Vagina (tissue), 2 donors: ENCODE results near the gene GOLGA6A. TPM values are rescaled to one million over a fixed set of nuclear protein-coding genes. Genes with fewer than 3 reads are reported as not detected.
"Not testable (repeated sequence)": the region's sequence is repeated elsewhere in the genome, so short reads cannot be mapped to it uniquely, and the experiment has no call there.

Source experiments
- DNase-seq, 2 donors: peaks; one replicate each; pipeline ENCODE4 v3.0.0-alpha.2; 2017; ENCODE audit errors: extremely low spot score in 2 of 2
- H3K27ac ChIP-seq: fragments of 200-600 bp; sonication (generic); one replicate; pipeline ENCODE4 v1.5.1; 2019
- H3K27me3 ChIP-seq: fragments of 200-600 bp; sonication (generic); one replicate; pipeline ENCODE4 v1.5.1; 2019
- H3K36me3 ChIP-seq, 2 donors: fragments of 200-600 bp; sonication (generic); one replicate each; pipeline ENCODE4 v1.5.1; 2017 to 2019
- H3K4me1 ChIP-seq: fragments of 200-600 bp; sonication (generic); one replicate; pipeline ENCODE4 v1.5.1; 2019
- H3K4me3 ChIP-seq, 2 donors: fragments of 200-600 bp; sonication (generic); 1 replicate in 1 of 2; 2 replicates in 1 of 2; pipeline ENCODE4 v1.5.1; 2016 to 2019
- H3K9me3 ChIP-seq: fragments of 200-600 bp; sonication (generic); one replicate; pipeline ENCODE4 v1.5.1; 2019
- CTCF ChIP-seq, 3 experiments: fragments of 450-650 bp in 2 of 3; fragments of 200-600 bp in 1 of 3; sonication (generic) in 1 of 3; IDR thresholded peaks; one replicate each; pipeline ENCODE4 v1.5.1; 2017 to 2019; ENCODE audit warnings: antibody characterized with exemption in 3 of 3, mild to moderate bottlenecking in 2 of 3, moderate library complexity in 2 of 3
- POLR2A ChIP-seq, 2 donors: fragments of 450-650 bp; IDR thresholded peaks; one replicate each; pipeline ENCODE4 v1.6.1; 2017; ENCODE audit warnings: antibody characterized with exemption in 2 of 2, mild to moderate bottlenecking in 2 of 2, moderate library complexity in 2 of 2
- POLR2AphosphoS5 ChIP-seq, 2 donors: sonication (generic); formaldehyde crosslinking; IDR thresholded peaks; one replicate each; pipeline ENCODE4 v1.9.0; 2017; ENCODE audit warnings: antibody characterized with exemption in 2 of 2, mild to moderate bottlenecking in 2 of 2, low read depth in 1 of 2; ENCODE audit not compliant: insufficient read depth in 1 of 2
- intact Hi-C: fragments of 100-400 bp; cut with DNase I; formaldehyde crosslinking; loops from one replicate; pipeline ENCODE4 v1.15.1; 2023
- total RNA-seq: library from RNA; depleted of rRNA; stranded (reverse); fragments of >200 nt; gene quantifications from one replicate; pipeline ENCODE4 v1.2.3, GENCODE V29; 2016

GOLGA6A gene
- total RNA-seq, 1 donor from 2014 or later = 0.25 TPM

- Histone ChIP-seq H3K36me3 (no peaks in the 10 kb centered on the region), H3K27me3 (no peaks in the 10 kb centered on the region), H3K27ac (no peak overlapping the region), H3K4me1 (no peaks in the 10 kb centered on the region), H3K4me3 (no peak overlapping the region), H3K9me3 (no peaks in the 10 kb centered on the region)
- intact Hi-C loops = no loop called here
- TF ChIP-seq CTCF (IDR thresholded peaks at IDR 0.05) = no peak
- TF ChIP-seq POLR2AphosphoS5 (IDR thresholded peaks at IDR 0.05; ENCODE audit: insufficient read depth in 1 of 2, low read depth in 1 of 2) = no peak
- no peak for TF ChIP-seq POLR2A (IDR thresholded peaks at IDR 0.05)
- no peak for DNase-seq
Observed at GRCh38 chr15:74121858-74122257, 39.5 kb upstream of the GOLGA6A start.

DNA sequence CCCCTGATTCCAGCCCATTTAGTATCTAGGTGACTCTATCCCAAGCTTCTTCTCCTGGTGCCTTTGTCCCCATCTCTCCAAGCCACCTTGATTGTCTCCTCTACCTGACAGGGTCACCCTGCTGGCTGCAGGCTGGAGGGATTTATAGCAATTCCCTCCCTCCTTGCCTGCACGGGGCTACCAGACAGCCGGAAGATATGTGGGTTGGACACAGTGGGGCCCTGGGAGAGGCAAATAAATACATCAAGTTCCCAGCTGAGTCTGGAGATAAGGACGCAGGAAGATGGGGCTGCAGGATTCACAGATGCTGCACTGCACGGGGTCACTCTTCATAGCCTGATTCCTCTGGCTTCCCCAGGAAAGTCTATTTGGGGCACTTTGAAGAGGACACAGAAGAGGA is 38.7 kb upstream of the GOLGA6A start:
- H3K9me3 ChIP-seq = no peaks in the 10 kb centered on the region
- H3K4me3 ChIP-seq = no peak overlapping the region
- no peak for DNase-seq
- TF ChIP-seq POLR2AphosphoS5 (IDR thresholded peaks at IDR 0.05; ENCODE audit: insufficient read depth in 1 of 2, low read depth in 1 of 2) (no peak), POLR2A (IDR thresholded peaks at IDR 0.05) (no peak), CTCF (IDR thresholded peaks at IDR 0.05) (no peak)
- no peaks in the 10 kb centered on the region for H3K36me3 ChIP-seq
- H3K27me3 ChIP-seq = no peaks in the 10 kb centered on the region
- H3K4me1 ChIP-seq = no peaks in the 10 kb centered on the region
- H3K27ac ChIP-seq = no peak overlapping the region
- intact Hi-C loops = no loop called here

DNA sequence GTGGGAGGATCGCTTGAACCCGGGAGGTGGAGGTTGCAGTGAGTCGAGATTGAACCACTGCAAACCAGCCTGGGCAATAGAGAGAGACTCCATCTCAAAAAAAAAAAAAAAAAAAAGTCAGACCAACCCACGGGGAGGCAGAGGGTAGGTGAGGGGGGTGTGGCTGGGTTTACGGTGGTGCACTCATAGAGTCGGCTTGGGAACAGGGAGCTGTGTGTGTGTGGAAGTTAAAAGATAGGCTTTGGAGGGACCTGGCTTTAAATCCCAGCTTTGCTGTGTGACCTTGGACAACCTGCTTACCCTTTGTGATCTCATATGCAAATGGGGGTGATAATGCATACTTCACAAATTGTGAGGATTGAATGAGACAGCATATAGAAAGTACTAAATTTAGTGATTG is 38.1 kb upstream of the GOLGA6A start:
- Histone ChIP-seq H3K27me3 (no peaks in the 10 kb centered on the region), H3K36me3 (no peaks in the 10 kb centered on the region), H3K9me3 (no peaks in the 10 kb centered on the region), H3K27ac (no peak overlapping the region), H3K4me3 (no peak overlapping the region), H3K4me1 (no peaks in the 10 kb centered on the region)
- DNase-seq = no peak
- intact Hi-C loops = no loop called here
- TF ChIP-seq POLR2A (IDR thresholded peaks at IDR 0.05) (no peak), POLR2AphosphoS5 (IDR thresholded peaks at IDR 0.05; ENCODE audit: insufficient read depth in 1 of 2, low read depth in 1 of 2) (no peak)

DNA sequence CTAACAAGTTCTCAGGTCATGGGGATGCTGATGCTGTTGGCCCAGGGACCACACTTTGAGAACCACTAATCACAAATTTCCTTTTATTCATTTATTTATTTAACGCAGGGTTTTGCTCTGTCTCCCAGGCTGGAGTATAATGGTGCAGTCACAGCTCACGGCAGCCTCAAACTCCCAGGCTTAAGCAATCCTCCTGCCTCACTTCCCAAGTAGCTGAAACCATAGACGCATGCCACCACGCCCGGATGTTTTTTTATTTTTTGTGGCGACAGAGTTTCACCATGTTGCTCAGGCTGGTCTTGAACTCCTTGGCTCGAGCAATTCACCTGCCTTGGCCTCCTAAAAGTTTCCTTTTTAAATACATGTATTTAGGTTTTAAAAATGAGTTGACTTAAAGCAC is 27.4 kb upstream of the GOLGA6A start:
- TF ChIP-seq CTCF (IDR thresholded peaks at IDR 0.05) (no peak), POLR2A (IDR thresholded peaks at IDR 0.05) (no peak), POLR2AphosphoS5 (IDR thresholded peaks at IDR 0.05; ENCODE audit: insufficient read depth in 1 of 2, low read depth in 1 of 2) (no peak)
- DNase-seq = no peak
- intact Hi-C loops = no loop called here
- H3K9me3 ChIP-seq = no peaks in the 10 kb centered on the region
- H3K27me3 ChIP-seq = no peaks in the 10 kb centered on the region
- no peak overlapping the region for H3K27ac ChIP-seq
- H3K4me3 ChIP-seq = no peak overlapping the region
- no peaks in the 10 kb centered on the region for H3K36me3 ChIP-seq
- no peaks in the 10 kb centered on the region for H3K4me1 ChIP-seq

- H3K9me3 ChIP-seq, intact Hi-C loops, H3K27ac ChIP-seq, H3K4me1 ChIP-seq, DNase-seq, H3K27me3 ChIP-seq, H3K4me3 ChIP-seq, H3K36me3 ChIP-seq: not testable (repeated sequence)
Observed at GRCh38 chr15:74108611-74109010, 26.3 kb upstream of the GOLGA6A start.

GRCh38 chr15:74108111-74108510 is 25.8 kb upstream of the GOLGA6A start:
- Histone ChIP-seq H3K27me3 (no peaks in the 10 kb centered on the region), H3K4me1 (no peaks in the 10 kb centered on the region), H3K27ac (no peak overlapping the region), H3K36me3 (no peaks in the 10 kb centered on the region), H3K9me3 (no peaks in the 10 kb centered on the region), H3K4me3 (no peak overlapping the region)
- DNase-seq = no peak
- TF ChIP-seq CTCF (IDR thresholded peaks at IDR 0.05) (no peak), POLR2AphosphoS5 (IDR thresholded peaks at IDR 0.05; ENCODE audit: insufficient read depth in 1 of 2, low read depth in 1 of 2) (no peak), POLR2A (IDR thresholded peaks at IDR 0.05) (no peak)
- intact Hi-C loops = no loop called here
